ENCODE measurements around the gene ATF7IP2.

ATF7IP2 gene

DNA sequence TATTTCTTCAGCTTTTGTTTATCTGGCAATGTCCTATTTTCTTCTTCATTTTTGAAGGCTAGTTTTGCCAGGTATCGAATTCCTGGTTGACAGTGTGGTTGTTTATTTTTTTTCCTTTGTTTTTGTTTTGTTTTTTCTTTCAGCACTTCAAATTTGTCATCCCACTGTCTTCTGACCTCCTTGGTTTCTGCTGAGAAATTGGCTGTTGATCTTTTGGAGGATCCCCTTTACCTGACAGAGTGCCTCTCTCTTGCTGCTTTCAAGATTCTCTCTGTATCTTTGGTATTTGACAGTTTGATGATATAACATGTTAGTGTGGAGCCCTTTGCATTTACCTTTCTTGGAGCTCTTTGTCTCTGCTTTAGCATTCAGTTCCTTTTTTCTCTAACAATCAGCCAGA, 9.6 kb upstream of the ATF7IP2 start:
- Histone ChIP-seq H3K4me3 (ENCODE audit: low read depth in 1 of 2, low read length in 2 of 2) (no peak overlapping the region), H3K36me3 (ENCODE audit: control insufficient read depth in 1 of 2, insufficient read depth in 2 of 2, low read length in 2 of 2) (no peaks in the 10 kb centered on the region), H3K4me1 (ENCODE audit: control insufficient read depth in 1 of 2, insufficient read depth in 2 of 2, low read length in 2 of 2) (no peaks in the 10 kb centered on the region), H3K9ac (ENCODE audit: low read depth in 1 of 2, low read length in 2 of 2) (no peak overlapping the region), H3K9me3 (ENCODE audit: control insufficient read depth in 1 of 2, low read length in 2 of 2) (no peaks in the 10 kb centered on the region), H3K27ac (ENCODE audit: low read depth, low read length) (no peak overlapping the region), H3K27me3 (ENCODE audit: control insufficient read depth in 1 of 2, insufficient read depth in 2 of 2, low read length in 2 of 2) (no peaks in the 10 kb centered on the region)

DNA sequence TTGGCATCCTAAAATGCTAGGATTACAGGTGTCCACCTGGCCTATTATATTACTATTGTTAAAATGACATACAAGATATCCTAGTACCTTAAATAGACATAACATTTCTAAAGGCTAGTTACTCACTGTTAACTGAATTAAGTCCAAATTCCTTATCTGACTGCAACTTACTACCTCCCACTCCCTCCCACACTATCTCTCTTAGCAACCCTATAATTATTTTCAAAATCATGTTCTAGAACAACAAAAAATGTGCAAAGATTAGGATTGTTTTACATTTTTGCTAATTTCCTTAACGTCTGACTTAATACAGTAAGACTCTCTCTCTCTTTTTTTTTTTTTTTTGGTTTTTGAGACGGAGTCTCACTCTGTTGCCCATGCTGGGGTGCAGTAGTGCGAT, 2.2 kb upstream of the ATF7IP2 start:
- no peaks in the 10 kb centered on the region for H3K9me3 ChIP-seq (ENCODE audit: control insufficient read depth in 1 of 2, low read length in 2 of 2)
- peaks cover 0 to 8% of the 10 kb centered on the region in 2 donors for H3K27me3 ChIP-seq (ENCODE audit: control insufficient read depth in 1 of 2, insufficient read depth in 2 of 2, low read length in 2 of 2)

GRCh38 chr16:10386517-10387100, 748 bp downstream of the ATF7IP2 start:
- H3K36me3 ChIP-seq (ENCODE audit: control insufficient read depth in 1 of 2, insufficient read depth in 2 of 2, low read length in 2 of 2), result peaks cover 0 to 3% of the 10 kb centered on the region in 2 donors
- peak overlapping the region; percentile 65 to 76 for H3K9ac ChIP-seq (ENCODE audit: low read depth in 1 of 2, low read length in 2 of 2)
- no peak overlapping the region for H3K27ac ChIP-seq (ENCODE audit: low read depth, low read length)
- H3K27me3 ChIP-seq (ENCODE audit: control insufficient read depth in 1 of 2, insufficient read depth in 2 of 2, low read length in 2 of 2), result peaks cover 0 to 8% of the 10 kb centered on the region in 2 donors
- H3K9me3 ChIP-seq (ENCODE audit: control insufficient read depth in 1 of 2, low read length in 2 of 2), result no peaks in the 10 kb centered on the region
- H3K4me1 ChIP-seq (ENCODE audit: control insufficient read depth in 1 of 2, insufficient read depth in 2 of 2, low read length in 2 of 2), result peaks cover 3 to 4% of the 10 kb centered on the region in 2 donors
- H3K4me3 ChIP-seq (ENCODE audit: low read depth in 1 of 2, low read length in 2 of 2), result peak overlapping the region; percentile 81 to 92

More for the DNA sequence above, 2.2 kb upstream of the ATF7IP2 start:
- Histone ChIP-seq H3K4me1 (ENCODE audit: control insufficient read depth in 1 of 2, insufficient read depth in 2 of 2, low read length in 2 of 2) (peaks cover 3 to 4% of the 10 kb centered on the region in 2 donors), H3K9ac (ENCODE audit: low read depth in 1 of 2, low read length in 2 of 2) (no peak overlapping the region), H3K4me3 (ENCODE audit: low read depth in 1 of 2, low read length in 2 of 2) (no peak overlapping the region), H3K27ac (ENCODE audit: low read depth, low read length) (no peak overlapping the region), H3K36me3 (ENCODE audit: control insufficient read depth in 1 of 2, insufficient read depth in 2 of 2, low read length in 2 of 2) (no peaks in the 10 kb centered on the region)

- Histone ChIP-seq H3K9me3 (ENCODE audit: control insufficient read depth in 1 of 2, low read length in 2 of 2) (no peaks in the 10 kb centered on the region), H3K4me1 (ENCODE audit: control insufficient read depth in 1 of 2, insufficient read depth in 2 of 2, low read length in 2 of 2) (peaks cover 3 to 4% of the 10 kb centered on the region in 2 donors), H3K4me3 (ENCODE audit: low read depth in 1 of 2, low read length in 2 of 2) (peak overlapping the region; percentile 81 to 92), H3K36me3 (ENCODE audit: control insufficient read depth in 1 of 2, insufficient read depth in 2 of 2, low read length in 2 of 2) (peaks cover 0 to 3% of the 10 kb centered on the region in 2 donors), H3K27me3 (ENCODE audit: control insufficient read depth in 1 of 2, insufficient read depth in 2 of 2, low read length in 2 of 2) (peaks cover 0 to 8% of the 10 kb centered on the region in 2 donors), H3K9ac (ENCODE audit: low read depth in 1 of 2, low read length in 2 of 2) (no peak overlapping the region), H3K27ac (ENCODE audit: low read depth, low read length) (no peak overlapping the region)
Observed at GRCh38 chr16:10387188-10387617, 1.3 kb downstream of the ATF7IP2 start.

DNA sequence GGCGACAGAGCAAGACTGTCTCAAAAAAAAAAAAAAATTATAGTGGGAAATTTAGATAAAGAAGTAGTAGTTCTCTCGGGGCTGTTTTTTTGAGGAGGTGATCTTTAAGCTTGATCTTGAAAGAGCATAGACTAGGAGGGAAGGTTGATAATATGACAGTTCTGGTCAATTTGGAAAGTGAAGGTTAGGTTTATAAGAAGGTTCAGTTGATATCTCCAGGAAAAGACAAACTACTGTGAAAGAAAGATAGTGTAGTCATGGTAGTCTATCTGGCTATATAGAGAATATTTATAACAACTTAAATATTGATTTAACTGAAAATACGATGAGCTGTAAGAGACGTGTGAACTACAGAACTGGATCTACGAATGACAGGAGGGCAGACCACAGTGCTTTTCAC, 3.1 kb downstream of the ATF7IP2 start:
- Histone ChIP-seq H3K4me1 (ENCODE audit: control insufficient read depth in 1 of 2, insufficient read depth in 2 of 2, low read length in 2 of 2) (peaks cover 3 to 4% of the 10 kb centered on the region in 2 donors), H3K9me3 (ENCODE audit: control insufficient read depth in 1 of 2, low read length in 2 of 2) (no peaks in the 10 kb centered on the region), H3K27ac (ENCODE audit: low read depth, low read length) (no peak overlapping the region), H3K36me3 (ENCODE audit: control insufficient read depth in 1 of 2, insufficient read depth in 2 of 2, low read length in 2 of 2) (peaks cover 0 to 3% of the 10 kb centered on the region in 2 donors), H3K9ac (ENCODE audit: low read depth in 1 of 2, low read length in 2 of 2) (no peak overlapping the region), H3K27me3 (ENCODE audit: control insufficient read depth in 1 of 2, insufficient read depth in 2 of 2, low read length in 2 of 2) (peaks cover 0 to 8% of the 10 kb centered on the region in 2 donors), H3K4me3 (ENCODE audit: low read depth in 1 of 2, low read length in 2 of 2) (no peak overlapping the region)

GRCh38 chr16:10390330-10390729, 4.5 kb downstream of the ATF7IP2 start:
- Histone ChIP-seq H3K4me3 (ENCODE audit: low read depth in 1 of 2, low read length in 2 of 2) (no peak overlapping the region), H3K4me1 (ENCODE audit: control insufficient read depth in 1 of 2, insufficient read depth in 2 of 2, low read length in 2 of 2) (peaks cover 3 to 4% of the 10 kb centered on the region in 2 donors), H3K9ac (ENCODE audit: low read depth in 1 of 2, low read length in 2 of 2) (no peak overlapping the region), H3K27ac (ENCODE audit: low read depth, low read length) (no peak overlapping the region), H3K27me3 (ENCODE audit: control insufficient read depth in 1 of 2, insufficient read depth in 2 of 2, low read length in 2 of 2) (peaks cover 0 to 8% of the 10 kb centered on the region in 2 donors), H3K36me3 (ENCODE audit: control insufficient read depth in 1 of 2, insufficient read depth in 2 of 2, low read length in 2 of 2) (peaks cover 0 to 3% of the 10 kb centered on the region in 2 donors), H3K9me3 (ENCODE audit: control insufficient read depth in 1 of 2, low read length in 2 of 2) (no peaks in the 10 kb centered on the region)

GRCh38 chr16:10390867-10391266, 5.0 kb downstream of the ATF7IP2 start:
- Histone ChIP-seq H3K9me3 (ENCODE audit: control insufficient read depth in 1 of 2, low read length in 2 of 2) (no peaks in the 10 kb centered on the region), H3K27me3 (ENCODE audit: control insufficient read depth in 1 of 2, insufficient read depth in 2 of 2, low read length in 2 of 2) (peaks cover 0 to 8% of the 10 kb centered on the region in 2 donors), H3K27ac (ENCODE audit: low read depth, low read length) (no peak overlapping the region), H3K36me3 (ENCODE audit: control insufficient read depth in 1 of 2, insufficient read depth in 2 of 2, low read length in 2 of 2) (peaks cover 0 to 3% of the 10 kb centered on the region in 2 donors), H3K4me1 (ENCODE audit: control insufficient read depth in 1 of 2, insufficient read depth in 2 of 2, low read length in 2 of 2) (peaks cover 3 to 4% of the 10 kb centered on the region in 2 donors), H3K9ac (ENCODE audit: low read depth in 1 of 2, low read length in 2 of 2) (no peak overlapping the region), H3K4me3 (ENCODE audit: low read depth in 1 of 2, low read length in 2 of 2) (no peak overlapping the region)

GRCh38 chr16:10391339-10391738, 5.5 kb downstream of the ATF7IP2 start:
- Histone ChIP-seq H3K4me3 (ENCODE audit: low read depth in 1 of 2, low read length in 2 of 2) (no peak overlapping the region), H3K27me3 (ENCODE audit: control insufficient read depth in 1 of 2, insufficient read depth in 2 of 2, low read length in 2 of 2) (peaks cover 0 to 7% of the 10 kb centered on the region in 2 donors), H3K9me3 (ENCODE audit: control insufficient read depth in 1 of 2, low read length in 2 of 2) (no peaks in the 10 kb centered on the region), H3K9ac (ENCODE audit: low read depth in 1 of 2, low read length in 2 of 2) (no peak overlapping the region), H3K27ac (ENCODE audit: low read depth, low read length) (no peak overlapping the region), H3K4me1 (ENCODE audit: control insufficient read depth in 1 of 2, insufficient read depth in 2 of 2, low read length in 2 of 2) (peaks cover 3 to 4% of the 10 kb centered on the region in 2 donors), H3K36me3 (ENCODE audit: control insufficient read depth in 1 of 2, insufficient read depth in 2 of 2, low read length in 2 of 2) (peaks cover 0 to 3% of the 10 kb centered on the region in 2 donors)

- no peaks in the 10 kb centered on the region for H3K4me1 ChIP-seq (ENCODE audit: control insufficient read depth in 1 of 2, insufficient read depth in 2 of 2, low read length in 2 of 2)
- H3K9ac ChIP-seq (ENCODE audit: low read depth in 1 of 2, low read length in 2 of 2), result no peak overlapping the region
- no peaks in the 10 kb centered on the region for H3K27me3 ChIP-seq (ENCODE audit: control insufficient read depth in 1 of 2, insufficient read depth in 2 of 2, low read length in 2 of 2)
- peaks cover 0 to 10% of the 10 kb centered on the region in 2 donors for H3K36me3 ChIP-seq (ENCODE audit: control insufficient read depth in 1 of 2, insufficient read depth in 2 of 2, low read length in 2 of 2)
- no peak overlapping the region for H3K27ac ChIP-seq (ENCODE audit: low read depth, low read length)
- no peak overlapping the region for H3K4me3 ChIP-seq (ENCODE audit: low read depth in 1 of 2, low read length in 2 of 2)
- peaks cover 8 to 12% of the 10 kb centered on the region in 2 donors for H3K9me3 ChIP-seq (ENCODE audit: control insufficient read depth in 1 of 2, low read length in 2 of 2)
Observed at GRCh38 chr16:10402975-10403374, 17.1 kb downstream of the ATF7IP2 start.

DNA sequence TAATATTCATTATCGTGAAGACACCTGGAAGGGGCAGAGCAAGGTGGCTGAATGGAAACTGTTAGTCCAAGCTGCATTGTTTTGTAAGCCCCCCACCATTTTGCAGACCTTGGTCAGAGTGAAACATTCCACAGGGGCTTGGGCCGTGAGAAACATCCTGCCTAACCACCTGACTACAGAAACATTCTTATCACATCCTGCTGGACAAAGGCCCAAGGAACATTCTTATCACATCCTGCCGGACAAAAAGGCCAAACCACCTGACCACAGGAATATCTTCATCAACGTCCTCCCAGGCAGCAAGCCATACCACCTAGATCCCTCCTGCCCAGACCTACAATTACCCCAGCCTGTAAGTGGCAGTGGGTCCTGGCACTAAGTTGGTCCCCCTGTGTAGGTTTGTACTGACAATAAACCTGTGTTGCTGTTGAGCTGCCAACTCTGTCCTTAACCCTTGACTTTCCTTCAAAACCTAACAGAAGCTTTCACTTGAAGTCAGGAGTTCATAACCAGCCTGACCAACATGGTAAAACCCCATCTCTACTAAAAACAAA, 19.6 kb downstream of the ATF7IP2 start:
- no peaks in the 10 kb centered on the region for H3K27me3 ChIP-seq (ENCODE audit: control insufficient read depth in 1 of 2, insufficient read depth in 2 of 2, low read length in 2 of 2)
- no peaks in the 10 kb centered on the region for H3K4me1 ChIP-seq (ENCODE audit: control insufficient read depth in 1 of 2, insufficient read depth in 2 of 2, low read length in 2 of 2)
- H3K27ac ChIP-seq (ENCODE audit: low read depth, low read length), result no peak overlapping the region
- no peak overlapping the region for H3K9ac ChIP-seq (ENCODE audit: low read depth in 1 of 2, low read length in 2 of 2)
- peaks cover 0 to 10% of the 10 kb centered on the region in 2 donors for H3K36me3 ChIP-seq (ENCODE audit: control insufficient read depth in 1 of 2, insufficient read depth in 2 of 2, low read length in 2 of 2)
- H3K9me3 ChIP-seq (ENCODE audit: control insufficient read depth in 1 of 2, low read length in 2 of 2), result peaks cover 22 to 33% of the 10 kb centered on the region in 2 donors
- no peak overlapping the region for H3K4me3 ChIP-seq (ENCODE audit: low read depth in 1 of 2, low read length in 2 of 2)

Data from duodenal mucosa (tissue), 2 donors.